ENCODE data around the gene TTLL8. TPM values are rescaled to one million over a fixed set of nuclear protein-coding genes. Genes with fewer than 3 reads are reported as not detected.
A peak's percentile ranks its signal among the peaks of the same experiment; 100 is the strongest.

The TTLL8 gene
- total RNA-seq, 1 experiment from 2014 or later = not detected

DNA sequence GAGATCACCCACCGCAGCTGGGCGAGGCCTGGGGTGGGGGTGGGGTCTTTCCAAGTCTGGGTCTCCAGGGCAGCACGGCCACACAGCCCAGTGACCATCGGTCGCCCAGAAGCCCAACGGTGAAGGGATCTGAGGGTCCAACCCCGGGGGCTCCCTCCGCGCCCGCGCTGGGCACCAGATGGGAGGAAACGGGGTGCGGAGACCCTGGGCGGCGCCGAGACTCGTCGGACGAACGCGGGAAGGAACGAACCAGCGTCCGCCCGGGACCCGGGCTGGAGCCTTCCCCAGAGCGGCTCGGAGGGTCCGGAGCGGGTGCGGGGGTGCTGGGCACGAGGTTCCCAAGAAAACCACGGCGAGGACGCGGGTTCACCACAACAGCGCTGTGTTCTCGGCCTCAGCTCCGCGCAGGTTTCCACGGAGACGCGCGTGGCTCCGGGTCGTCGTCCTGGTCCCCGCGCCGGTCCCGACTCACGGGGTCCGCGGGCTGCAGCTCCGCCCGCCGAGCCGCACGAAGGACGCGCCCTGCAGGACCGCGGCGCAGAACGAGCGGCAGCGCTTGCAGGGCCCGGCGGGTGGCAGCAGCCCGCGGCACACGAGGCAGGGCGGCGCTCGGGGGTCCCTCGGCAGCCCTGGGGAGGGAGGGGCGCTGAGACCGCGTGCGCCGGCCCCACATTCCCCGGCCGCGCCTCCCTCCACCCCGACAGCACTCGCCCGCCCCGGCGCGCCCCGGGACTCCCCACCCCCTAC lies 43.3 kb downstream of the TTLL8 start:
- CTCF ChIA-PET = interaction anchor here (0.6 kb wide), 1 partner anchor 17 kb away, joined by 4 read pairs; no protein-coding TSS in a partner anchor
- DNase-seq (ENCODE audit: low read depth, low spot score) (no peak), ATAC-seq (no peak)
- Histone ChIP-seq H3K4me1 (ENCODE audit: control insufficient read depth, insufficient read depth, low read length) (peaks cover 20% of the 10 kb centered on the region), H3K27ac (ENCODE audit: low read length) (no peak overlapping the region), H3K27me3 (ENCODE audit: control insufficient read depth, insufficient read depth, low read length) (no peaks in the 10 kb centered on the region), H3K9me3 (ENCODE audit: control insufficient read depth, insufficient read depth, low read depth, low read length) (no peaks in the 10 kb centered on the region), H3K36me3 (ENCODE audit: control insufficient read depth, insufficient read depth, low read length) (no peaks in the 10 kb centered on the region), H3K4me3 (ENCODE audit: low read depth in 2 of 2, low read length in 2 of 2) (peak overlapping the region; percentile 4 to 20; a peak in 1 of 4 replicates)
- intact Hi-C loops (cut with micrococcal nuclease; ENCODE audit: unreplicated experiment) = no loop called here
- POLR2A ChIA-PET = no interaction called here
- no TSS peak for BruUV-seq (replicated peaks)
- in situ Hi-C loops (cut with HindIII; ENCODE audit: low pct_unique_long_range_greater_than_20kb, low sequenced_read_pairs) = no loop called here
- TF ChIP-seq REST (IDR thresholded peaks at IDR 0.05; ENCODE audit: insufficient read depth in 1 of 2, low read depth in 2 of 2, low read length in 1 of 2) = no peak
- TF ChIP-seq SIN3A (IDR thresholded peaks at IDR 0.05; ENCODE audit: borderline replicate concordance, insufficient read depth, low read depth, low read length) = no peak
- TF ChIP-seq TCF7L2 (IDR thresholded peaks at IDR 0.05; ENCODE audit: low read depth, low read length) = no peak
- no peak for TF ChIP-seq POLR2AphosphoS5 (IDR thresholded peaks at IDR 0.05; ENCODE audit: low read depth, low read length)
- TF ChIP-seq, protein P1, sequence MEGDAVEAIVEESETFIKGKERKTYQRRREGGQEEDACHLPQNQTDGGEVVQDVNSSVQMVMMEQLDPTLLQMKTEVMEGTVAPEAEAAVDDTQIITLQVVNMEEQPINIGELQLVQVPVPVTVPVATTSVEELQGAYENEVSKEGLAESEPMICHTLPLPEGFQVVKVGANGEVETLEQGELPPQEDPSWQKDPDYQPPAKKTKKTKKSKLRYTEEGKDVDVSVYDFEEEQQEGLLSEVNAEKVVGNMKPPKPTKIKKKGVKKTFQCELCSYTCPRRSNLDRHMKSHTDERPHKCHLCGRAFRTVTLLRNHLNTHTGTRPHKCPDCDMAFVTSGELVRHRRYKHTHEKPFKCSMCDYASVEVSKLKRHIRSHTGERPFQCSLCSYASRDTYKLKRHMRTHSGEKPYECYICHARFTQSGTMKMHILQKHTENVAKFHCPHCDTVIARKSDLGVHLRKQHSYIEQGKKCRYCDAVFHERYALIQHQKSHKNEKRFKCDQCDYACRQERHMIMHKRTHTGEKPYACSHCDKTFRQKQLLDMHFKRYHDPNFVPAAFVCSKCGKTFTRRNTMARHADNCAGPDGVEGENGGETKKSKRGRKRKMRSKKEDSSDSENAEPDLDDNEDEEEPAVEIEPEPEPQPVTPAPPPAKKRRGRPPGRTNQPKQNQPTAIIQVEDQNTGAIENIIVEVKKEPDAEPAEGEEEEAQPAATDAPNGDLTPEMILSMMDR (IDR thresholded peaks at IDR 0.05) = no peak

- TF ChIP-seq SIN3A (IDR thresholded peaks at IDR 0.05; ENCODE audit: borderline replicate concordance, insufficient read depth, low read depth, low read length) (no peak), POLR2AphosphoS5 (IDR thresholded peaks at IDR 0.05; ENCODE audit: low read depth, low read length) (no peak), TCF7L2 (IDR thresholded peaks at IDR 0.05; ENCODE audit: low read depth, low read length) (no peak), REST (IDR thresholded peaks at IDR 0.05; ENCODE audit: insufficient read depth in 1 of 2, low read depth in 2 of 2, low read length in 1 of 2) (no peak)
- TF ChIP-seq, protein P1 (IDR thresholded peaks at IDR 0.05) = no peak
- DNase-seq (ENCODE audit: low read depth, low spot score) = no peak
- H3K4me1 ChIP-seq (ENCODE audit: control insufficient read depth, insufficient read depth, low read length) = peaks cover 20% of the 10 kb centered on the region
- intact Hi-C loops (cut with micrococcal nuclease; ENCODE audit: unreplicated experiment) = no loop called here
- CTCF ChIA-PET = interaction anchor here (0.6 to 1.1 kb wide), 2 partner anchors 13 to 17 kb away, joined by 4 to 11 read pairs; no protein-coding TSS in a partner anchor
- no peak; the same call in 1 of the 2 replicates for ATAC-seq
- H3K9me3 ChIP-seq (ENCODE audit: control insufficient read depth, insufficient read depth, low read depth, low read length) = no peaks in the 10 kb centered on the region
- no peak overlapping the region for H3K4me3 ChIP-seq (ENCODE audit: low read depth in 2 of 2, low read length in 2 of 2)
- H3K27ac ChIP-seq (ENCODE audit: low read length) = no peak overlapping the region
- BruUV-seq (replicated peaks) = no TSS peak
- H3K27me3 ChIP-seq (ENCODE audit: control insufficient read depth, insufficient read depth, low read length) = no peaks in the 10 kb centered on the region
- in situ Hi-C loops (cut with HindIII; ENCODE audit: low pct_unique_long_range_greater_than_20kb, low sequenced_read_pairs) = no loop called here
- no peaks in the 10 kb centered on the region for H3K36me3 ChIP-seq (ENCODE audit: control insufficient read depth, insufficient read depth, low read length)
- POLR2A ChIA-PET = no interaction called here
Measured at GRCh38 chr22:50014053-50014501, 44.0 kb downstream of the TTLL8 start.

All from Panc1 (cell line).